ENCODE results near the gene TYSND1. TPM values are rescaled to one million over a fixed set of nuclear protein-coding genes. Genes with fewer than 3 reads are reported as not detected.

Gene TYSND1
- total RNA-seq, 1 experiment from 2014 or later = 13.6 TPM

- no peak for TF ChIP-seq CTCF (IDR thresholded peaks at IDR 0.05 in 2 of 3, conservative IDR thresholded peaks at IDR 0.05 in 1 of 3; ENCODE audit: borderline replicate concordance in 1 of 3, insufficient read depth in 1 of 3, low read depth in 2 of 3, low read length in 2 of 3)
- TF ChIP-seq EZH2phosphoT487 (IDR thresholded peaks at IDR 0.05; ENCODE audit: borderline replicate concordance) = no peak
- TF ChIP-seq SIN3A (IDR thresholded peaks at IDR 0.05; ENCODE audit: low read depth) = no peak
- TF ChIP-seq CBX3 (IDR thresholded peaks at IDR 0.05; ENCODE audit: low read depth) = no peak
These were observed 22.1 kb downstream of the TYSND1 start (continued) for GRCh38 chr10:70124415-70124814.

- CTCF ChIA-PET = interaction anchor here (1.3 kb wide), 1 partner anchor 23 kb away, joined by 4 read pairs; the partner anchor contains the start of gene TYSND1
- TF ChIP-seq YY1 (IDR thresholded peaks at IDR 0.05; ENCODE audit: extremely low read depth, insufficient replicate concordance, low read depth, low read length) (no peak), POLR2AphosphoS5 (IDR thresholded peaks at IDR 0.05; ENCODE audit: low read depth, low read length) (no peak), EZH2phosphoT487 (IDR thresholded peaks at IDR 0.05; ENCODE audit: borderline replicate concordance) (no peak), REST (IDR thresholded peaks at IDR 0.05; ENCODE audit: low read depth) (no peak), ZNF274 (IDR thresholded peaks at IDR 0.05; ENCODE audit: low read depth, low read length) (no peak), CEBPB (IDR thresholded peaks at IDR 0.05; ENCODE audit: low read depth) (no peak), SP1 (IDR thresholded peaks at IDR 0.05; ENCODE audit: low read depth) (no peak), TCF7L2 (IDR thresholded peaks at IDR 0.05; ENCODE audit: borderline replicate concordance, extremely low read depth, insufficient read depth, insufficient read length) (no peak), ZFX (IDR thresholded peaks at IDR 0.05) (no peak), CBX3 (IDR thresholded peaks at IDR 0.05; ENCODE audit: low read depth) (no peak), EZH2 (IDR thresholded peaks at IDR 0.05) (no peak)
- TF ChIP-seq, protein P1, sequence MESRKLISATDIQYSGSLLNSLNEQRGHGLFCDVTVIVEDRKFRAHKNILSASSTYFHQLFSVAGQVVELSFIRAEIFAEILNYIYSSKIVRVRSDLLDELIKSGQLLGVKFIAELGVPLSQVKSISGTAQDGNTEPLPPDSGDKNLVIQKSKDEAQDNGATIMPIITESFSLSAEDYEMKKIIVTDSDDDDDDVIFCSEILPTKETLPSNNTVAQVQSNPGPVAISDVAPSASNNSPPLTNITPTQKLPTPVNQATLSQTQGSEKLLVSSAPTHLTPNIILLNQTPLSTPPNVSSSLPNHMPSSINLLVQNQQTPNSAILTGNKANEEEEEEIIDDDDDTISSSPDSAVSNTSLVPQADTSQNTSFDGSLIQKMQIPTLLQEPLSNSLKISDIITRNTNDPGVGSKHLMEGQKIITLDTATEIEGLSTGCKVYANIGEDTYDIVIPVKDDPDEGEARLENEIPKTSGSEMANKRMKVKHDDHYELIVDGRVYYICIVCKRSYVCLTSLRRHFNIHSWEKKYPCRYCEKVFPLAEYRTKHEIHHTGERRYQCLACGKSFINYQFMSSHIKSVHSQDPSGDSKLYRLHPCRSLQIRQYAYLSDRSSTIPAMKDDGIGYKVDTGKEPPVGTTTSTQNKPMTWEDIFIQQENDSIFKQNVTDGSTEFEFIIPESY (IDR thresholded peaks at IDR 0.05; ENCODE audit: extremely low read depth, insufficient replicate concordance, low read length) = no peak
- TF ChIP-seq, protein P2, sequence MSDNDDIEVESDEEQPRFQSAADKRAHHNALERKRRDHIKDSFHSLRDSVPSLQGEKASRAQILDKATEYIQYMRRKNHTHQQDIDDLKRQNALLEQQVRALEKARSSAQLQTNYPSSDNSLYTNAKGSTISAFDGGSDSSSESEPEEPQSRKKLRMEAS (IDR thresholded peaks at IDR 0.05) = no peak
These were observed 22.7 kb downstream of the TYSND1 start for GRCh38 chr10:70123817-70124216.

More at GRCh38 chr10:70123817-70124216, 22.7 kb downstream of the TYSND1 start:
- Histone ChIP-seq H3K79me2 (ENCODE audit: insufficient read depth, low read length) (peaks cover 32% of the 10 kb centered on the region), H3K9me3 (ENCODE audit: control insufficient read depth in 1 of 2, insufficient read depth in 1 of 2, low read depth in 1 of 2, low read length in 2 of 2) (no peaks in the 10 kb centered on the region), H3K27ac (ENCODE audit: low read depth, low read length) (no peak overlapping the region), H3K9me2 (ENCODE audit: insufficient read depth) (no peaks in the 10 kb centered on the region), H3K9ac (ENCODE audit: low read length) (no peak overlapping the region), H3K36me3 (ENCODE audit: control insufficient read depth in 1 of 2, insufficient read depth in 2 of 2, low read length in 2 of 2) (peaks cover 5 to 31% of the 10 kb centered on the region in 2 experiments; a peak in 3 of 4 replicates), H4K20me1 (ENCODE audit: insufficient read depth) (no peaks in the 10 kb centered on the region), H2AFZ (ENCODE audit: low read depth, low read length, poor library complexity, severe bottlenecking) (no peak overlapping the region), H3K27me3 (ENCODE audit: insufficient read depth, low read length) (no peaks in the 10 kb centered on the region), H3K4me2 (ENCODE audit: low read length) (no peak overlapping the region), H3K4me1 (ENCODE audit: control insufficient read depth in 1 of 2, insufficient read depth in 2 of 2, low read length in 2 of 2) (peaks cover 0 to 7% of the 10 kb centered on the region in 2 experiments; a peak in 1 of 4 replicates), H3K4me3 (replicated peaks in 1 of 2; ENCODE audit: low read depth in 1 of 2, low read length in 2 of 2) (no peak overlapping the region)
- ATAC-seq = no peak
- no TSS peak for BruUV-seq (replicated peaks)
- no peak for DNase-seq (ENCODE audit: low read depth, low spot score)
- RAD21 ChIA-PET (ENCODE audit: low non-redundant PET in 1 of 2, low total read pairs in 2 of 2, uncharacterized antibody in 2 of 2, unreplicated experiment in 2 of 2) = no interaction called here
- intact Hi-C loops (cut with micrococcal nuclease) = no loop called here
- POLR2A ChIA-PET = no interaction called here

Measured in HCT116 (cell line).